Measurements from ENCODE around the gene CHCHD3.

The CHCHD3 gene

DNA sequence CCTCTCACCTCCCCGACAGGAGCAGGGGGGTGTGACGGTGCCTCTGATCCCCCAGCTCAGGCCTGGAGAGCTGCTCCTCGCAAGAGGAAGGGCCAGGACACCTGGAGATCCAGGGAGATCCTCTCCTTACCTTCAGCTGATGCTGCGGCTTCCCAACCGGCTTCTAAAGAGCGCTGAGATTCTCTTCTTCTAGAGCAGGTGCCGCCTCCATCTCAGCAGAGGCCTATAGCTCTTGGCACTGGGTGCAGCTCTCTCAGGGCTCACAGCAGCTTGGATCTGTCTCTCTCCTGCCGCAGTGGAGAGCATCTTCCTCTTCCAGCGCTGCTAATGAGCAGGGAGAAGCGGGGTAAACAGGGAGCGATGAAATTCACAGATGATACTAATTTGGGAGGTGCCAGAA is 316.0 kb downstream of the CHCHD3 start:
- Histone ChIP-seq H3K9me3 (ENCODE audit: insufficient read depth, low read depth, low read length) (peaks cover 7% of the 10 kb centered on the region; the same call in 1 of the 2 replicates), H3F3A (ENCODE audit: low read depth) (no peaks in the 10 kb centered on the region), H3K9ac (ENCODE audit: low read depth, low read length, poor library complexity, severe bottlenecking) (no peak overlapping the region), H2AFZ (ENCODE audit: low read length) (no peak overlapping the region), H3K4me1 (ENCODE audit: insufficient read depth, low read length, poor library complexity, severe bottlenecking) (no peaks in the 10 kb centered on the region), H3K4me2 (ENCODE audit: low read depth, low read length, poor library complexity, severe bottlenecking) (no peak overlapping the region), H3K36me3 (ENCODE audit: insufficient read depth, low read length) (no peaks in the 10 kb centered on the region), H3K27me3 (ENCODE audit: insufficient read depth, low read length, poor library complexity, severe bottlenecking) (no peaks in the 10 kb centered on the region), H3K79me2 (ENCODE audit: insufficient read depth, low read length) (no peaks in the 10 kb centered on the region), H3K9me2 (replicated peaks; ENCODE audit: low read depth, low read length) (no peaks in the 10 kb centered on the region), H3K4me3 (ENCODE audit: low read length, poor library complexity, severe bottlenecking) (no peak overlapping the region), H4K20me1 (ENCODE audit: insufficient read depth, low read length, poor library complexity, severe bottlenecking) (no peaks in the 10 kb centered on the region)
- TF ChIP-seq EZH2phosphoT487 (IDR thresholded peaks at IDR 0.05; ENCODE audit: borderline replicate concordance) = no peak
- TF ChIP-seq, protein P1, sequence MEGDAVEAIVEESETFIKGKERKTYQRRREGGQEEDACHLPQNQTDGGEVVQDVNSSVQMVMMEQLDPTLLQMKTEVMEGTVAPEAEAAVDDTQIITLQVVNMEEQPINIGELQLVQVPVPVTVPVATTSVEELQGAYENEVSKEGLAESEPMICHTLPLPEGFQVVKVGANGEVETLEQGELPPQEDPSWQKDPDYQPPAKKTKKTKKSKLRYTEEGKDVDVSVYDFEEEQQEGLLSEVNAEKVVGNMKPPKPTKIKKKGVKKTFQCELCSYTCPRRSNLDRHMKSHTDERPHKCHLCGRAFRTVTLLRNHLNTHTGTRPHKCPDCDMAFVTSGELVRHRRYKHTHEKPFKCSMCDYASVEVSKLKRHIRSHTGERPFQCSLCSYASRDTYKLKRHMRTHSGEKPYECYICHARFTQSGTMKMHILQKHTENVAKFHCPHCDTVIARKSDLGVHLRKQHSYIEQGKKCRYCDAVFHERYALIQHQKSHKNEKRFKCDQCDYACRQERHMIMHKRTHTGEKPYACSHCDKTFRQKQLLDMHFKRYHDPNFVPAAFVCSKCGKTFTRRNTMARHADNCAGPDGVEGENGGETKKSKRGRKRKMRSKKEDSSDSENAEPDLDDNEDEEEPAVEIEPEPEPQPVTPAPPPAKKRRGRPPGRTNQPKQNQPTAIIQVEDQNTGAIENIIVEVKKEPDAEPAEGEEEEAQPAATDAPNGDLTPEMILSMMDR (conservative IDR thresholded peaks at IDR 0.05; ENCODE audit: low read length) = no peak

DNA sequence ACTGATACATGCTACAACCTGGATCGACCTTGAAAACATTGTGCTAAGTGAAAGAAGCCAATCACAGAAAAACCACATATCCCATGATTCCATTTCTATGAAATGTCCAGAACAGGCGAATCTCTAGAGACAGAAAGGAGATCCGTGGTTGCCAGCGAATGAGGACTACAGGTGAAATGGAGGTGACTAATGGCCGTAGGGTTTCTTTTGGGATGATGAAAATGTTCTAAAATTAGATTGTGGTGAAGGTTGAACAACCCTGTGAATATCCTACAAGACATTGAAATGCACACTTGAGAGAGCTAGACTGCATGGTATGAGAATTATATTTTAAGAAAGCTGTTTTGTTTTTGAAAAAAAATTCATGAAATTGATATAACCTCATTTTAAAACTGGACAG is 317.1 kb downstream of the CHCHD3 start:
- no peaks in the 10 kb centered on the region for H3K4me1 ChIP-seq (ENCODE audit: insufficient read depth, low read length, poor library complexity, severe bottlenecking)
- no peaks in the 10 kb centered on the region for H3K36me3 ChIP-seq (ENCODE audit: insufficient read depth, low read length)
- H4K20me1 ChIP-seq (ENCODE audit: insufficient read depth, low read length, poor library complexity, severe bottlenecking) = no peaks in the 10 kb centered on the region
- no peak overlapping the region for H3K4me3 ChIP-seq (ENCODE audit: low read length, poor library complexity, severe bottlenecking)
- peaks cover 7% of the 10 kb centered on the region; the same call in 1 of the 2 replicates for H3K9me3 ChIP-seq (ENCODE audit: insufficient read depth, low read depth, low read length)
- no peaks in the 10 kb centered on the region for H3F3A ChIP-seq (ENCODE audit: low read depth)
- no peak overlapping the region for H3K4me2 ChIP-seq (ENCODE audit: low read depth, low read length, poor library complexity, severe bottlenecking)
- H2AFZ ChIP-seq (ENCODE audit: low read length) = no peak overlapping the region
- no peaks in the 10 kb centered on the region for H3K27me3 ChIP-seq (ENCODE audit: insufficient read depth, low read length, poor library complexity, severe bottlenecking)
- no peaks in the 10 kb centered on the region for H3K9me2 ChIP-seq (replicated peaks; ENCODE audit: low read depth, low read length)
- no peak for TF ChIP-seq EZH2phosphoT487 (IDR thresholded peaks at IDR 0.05; ENCODE audit: borderline replicate concordance)
- no peaks in the 10 kb centered on the region for H3K79me2 ChIP-seq (ENCODE audit: insufficient read depth, low read length)
- no peak overlapping the region for H3K9ac ChIP-seq (ENCODE audit: low read depth, low read length, poor library complexity, severe bottlenecking)

DNA sequence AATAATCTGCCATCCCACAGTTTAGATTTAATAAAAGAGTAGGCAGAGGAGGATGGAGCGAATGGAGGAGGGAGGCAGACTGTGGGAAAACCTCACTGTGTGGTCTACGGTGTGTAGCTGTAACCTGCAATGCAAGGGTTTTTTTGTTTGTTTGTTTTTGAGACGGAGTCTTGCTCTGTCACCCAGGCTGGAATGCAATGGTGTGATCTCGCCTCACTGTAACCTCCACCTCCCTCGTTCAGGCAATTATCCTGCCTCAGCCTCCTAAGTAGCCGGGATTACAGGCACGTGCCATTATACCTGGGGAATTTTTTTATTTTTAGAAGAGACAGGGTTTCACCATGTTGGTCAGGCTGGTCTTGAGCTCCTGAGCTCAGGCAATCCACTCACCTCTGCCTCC is 321.0 kb downstream of the CHCHD3 start:
- no peaks in the 10 kb centered on the region for H3K79me2 ChIP-seq (ENCODE audit: insufficient read depth, low read length)
- H2AFZ ChIP-seq (ENCODE audit: low read length) = no peak overlapping the region
- no peaks in the 10 kb centered on the region for H3K9me3 ChIP-seq (ENCODE audit: insufficient read depth, low read depth, low read length)
- H3K4me3 ChIP-seq (ENCODE audit: low read length, poor library complexity, severe bottlenecking) = no peak overlapping the region
- H3K4me1 ChIP-seq (ENCODE audit: insufficient read depth, low read length, poor library complexity, severe bottlenecking) = no peaks in the 10 kb centered on the region
- H3K27me3 ChIP-seq (ENCODE audit: insufficient read depth, low read length, poor library complexity, severe bottlenecking) = no peaks in the 10 kb centered on the region
- no peak overlapping the region for H3K4me2 ChIP-seq (ENCODE audit: low read depth, low read length, poor library complexity, severe bottlenecking)
- TF ChIP-seq, protein P1 (conservative IDR thresholded peaks at IDR 0.05; ENCODE audit: low read length) = no peak
- TF ChIP-seq EZH2phosphoT487 (IDR thresholded peaks at IDR 0.05; ENCODE audit: borderline replicate concordance) = no peak
- no peaks in the 10 kb centered on the region for H3K9me2 ChIP-seq (replicated peaks; ENCODE audit: low read depth, low read length)
- no peaks in the 10 kb centered on the region for H3K36me3 ChIP-seq (ENCODE audit: insufficient read depth, low read length)
- H4K20me1 ChIP-seq (ENCODE audit: insufficient read depth, low read length, poor library complexity, severe bottlenecking) = no peaks in the 10 kb centered on the region
- H3K9ac ChIP-seq (ENCODE audit: low read depth, low read length, poor library complexity, severe bottlenecking) = no peak overlapping the region
- no peaks in the 10 kb centered on the region for H3F3A ChIP-seq (ENCODE audit: low read depth)

DNA sequence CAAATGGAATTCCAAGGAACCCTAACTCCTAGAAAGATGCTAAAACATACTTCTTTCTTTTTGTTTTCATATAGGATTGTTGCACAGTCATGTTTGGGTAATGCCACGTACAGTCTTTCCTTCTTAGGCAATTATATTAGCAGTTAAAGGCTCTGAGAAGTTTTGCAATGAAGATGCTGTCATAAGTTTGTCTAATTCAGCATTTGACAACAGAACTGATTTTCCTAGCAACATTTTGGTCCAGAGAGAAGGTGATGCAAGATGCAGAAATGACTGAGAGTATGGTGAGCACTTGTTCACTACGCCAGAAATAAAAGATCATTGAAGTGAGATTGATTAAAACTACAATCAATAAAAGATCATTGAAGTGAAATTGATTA is 321.7 kb downstream of the CHCHD3 start:
- H3K4me2 ChIP-seq (ENCODE audit: low read depth, low read length, poor library complexity, severe bottlenecking) = no peak overlapping the region
- no peaks in the 10 kb centered on the region for H3K36me3 ChIP-seq (ENCODE audit: insufficient read depth, low read length)
- no peaks in the 10 kb centered on the region for H3F3A ChIP-seq (ENCODE audit: low read depth)
- H3K9me2 ChIP-seq (replicated peaks; ENCODE audit: low read depth, low read length) = no peaks in the 10 kb centered on the region
- no peak overlapping the region for H2AFZ ChIP-seq (ENCODE audit: low read length)
- H4K20me1 ChIP-seq (ENCODE audit: insufficient read depth, low read length, poor library complexity, severe bottlenecking) = no peaks in the 10 kb centered on the region
- no peaks in the 10 kb centered on the region for H3K79me2 ChIP-seq (ENCODE audit: insufficient read depth, low read length)
- H3K4me1 ChIP-seq (ENCODE audit: insufficient read depth, low read length, poor library complexity, severe bottlenecking) = no peaks in the 10 kb centered on the region
- H3K27me3 ChIP-seq (ENCODE audit: insufficient read depth, low read length, poor library complexity, severe bottlenecking) = no peaks in the 10 kb centered on the region
- TF ChIP-seq, protein P1 (conservative IDR thresholded peaks at IDR 0.05; ENCODE audit: low read length) = no peak
- no peak for TF ChIP-seq EZH2phosphoT487 (IDR thresholded peaks at IDR 0.05; ENCODE audit: borderline replicate concordance)
- no peak overlapping the region for H3K4me3 ChIP-seq (ENCODE audit: low read length, poor library complexity, severe bottlenecking)
- no peaks in the 10 kb centered on the region for H3K9me3 ChIP-seq (ENCODE audit: insufficient read depth, low read depth, low read length)
- H3K9ac ChIP-seq (ENCODE audit: low read depth, low read length, poor library complexity, severe bottlenecking) = no peak overlapping the region
